PFSK-1 (cell line): ENCODE measurements around the gene OBI1.

Source experiments
- FOXP2 ChIP-seq: optimal IDR thresholded peaks from 2 replicates; pipeline ENCODE3; 2011; ENCODE audit warnings: borderline replicate concordance, control low read depth, inconsistent platforms; ENCODE audit not compliant: insufficient read depth; ENCODE audit errors: extremely low read length, extremely low read depth
- POLR2AphosphoS5 ChIP-seq: IDR thresholded peaks from 2 replicates; pipeline ENCODE4 v1.6.1; 2012; ENCODE audit warnings: low read depth, mild to moderate bottlenecking, control low read depth, low read length, moderate library complexity
- SIN3A ChIP-seq: IDR thresholded peaks from 2 replicates; pipeline ENCODE4 v1.6.1; 2012; ENCODE audit warnings: mild to moderate bottlenecking, low read length, moderate library complexity, borderline replicate concordance; ENCODE audit not compliant: insufficient read depth
- TAF1 ChIP-seq: IDR thresholded peaks from 2 replicates; pipeline ENCODE4 v1.6.1; 2012; ENCODE audit warnings: low read length, control low read depth, borderline replicate concordance; ENCODE audit not compliant: insufficient read depth
- TF ChIP-seq, protein P1 (sequence below), 2 experiments: IDR thresholded peaks; 2 replicates each; pipeline versions ENCODE4 v1.6.1 to v1.8.0; 2011 to 2012; ENCODE audit warnings: low read depth in 2 of 2, low read length in 2 of 2, control low read depth in 1 of 2, inconsistent platforms in 1 of 2, mild to moderate bottlenecking in 1 of 2, moderate library complexity in 1 of 2; ENCODE audit not compliant: insufficient read depth in 1 of 2

Gene OBI1

DNA sequence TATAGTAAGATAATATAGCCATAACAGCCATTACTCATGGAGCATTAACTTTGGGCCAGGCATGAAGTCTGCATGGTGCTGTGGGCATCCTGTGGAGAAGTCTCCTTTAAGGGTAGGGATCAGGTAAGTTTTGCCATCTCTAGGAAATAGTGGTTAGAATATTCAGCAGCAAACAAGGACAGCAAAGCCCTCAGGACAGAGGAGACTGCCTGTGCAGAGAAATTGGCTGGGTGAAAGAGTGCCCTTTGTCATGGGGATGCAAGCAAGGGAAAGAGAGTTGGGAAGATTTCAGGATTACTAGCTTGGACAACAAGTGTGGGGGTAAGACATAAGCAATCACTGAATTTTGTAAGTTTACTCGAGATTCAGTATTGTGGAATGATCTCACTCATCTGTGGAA is 15.7 kb upstream of the OBI1 start:
- TF ChIP-seq FOXP2 (no peak), POLR2AphosphoS5 (no peak), SIN3A (no peak), TAF1 (no peak)
- TF ChIP-seq, protein P1, sequence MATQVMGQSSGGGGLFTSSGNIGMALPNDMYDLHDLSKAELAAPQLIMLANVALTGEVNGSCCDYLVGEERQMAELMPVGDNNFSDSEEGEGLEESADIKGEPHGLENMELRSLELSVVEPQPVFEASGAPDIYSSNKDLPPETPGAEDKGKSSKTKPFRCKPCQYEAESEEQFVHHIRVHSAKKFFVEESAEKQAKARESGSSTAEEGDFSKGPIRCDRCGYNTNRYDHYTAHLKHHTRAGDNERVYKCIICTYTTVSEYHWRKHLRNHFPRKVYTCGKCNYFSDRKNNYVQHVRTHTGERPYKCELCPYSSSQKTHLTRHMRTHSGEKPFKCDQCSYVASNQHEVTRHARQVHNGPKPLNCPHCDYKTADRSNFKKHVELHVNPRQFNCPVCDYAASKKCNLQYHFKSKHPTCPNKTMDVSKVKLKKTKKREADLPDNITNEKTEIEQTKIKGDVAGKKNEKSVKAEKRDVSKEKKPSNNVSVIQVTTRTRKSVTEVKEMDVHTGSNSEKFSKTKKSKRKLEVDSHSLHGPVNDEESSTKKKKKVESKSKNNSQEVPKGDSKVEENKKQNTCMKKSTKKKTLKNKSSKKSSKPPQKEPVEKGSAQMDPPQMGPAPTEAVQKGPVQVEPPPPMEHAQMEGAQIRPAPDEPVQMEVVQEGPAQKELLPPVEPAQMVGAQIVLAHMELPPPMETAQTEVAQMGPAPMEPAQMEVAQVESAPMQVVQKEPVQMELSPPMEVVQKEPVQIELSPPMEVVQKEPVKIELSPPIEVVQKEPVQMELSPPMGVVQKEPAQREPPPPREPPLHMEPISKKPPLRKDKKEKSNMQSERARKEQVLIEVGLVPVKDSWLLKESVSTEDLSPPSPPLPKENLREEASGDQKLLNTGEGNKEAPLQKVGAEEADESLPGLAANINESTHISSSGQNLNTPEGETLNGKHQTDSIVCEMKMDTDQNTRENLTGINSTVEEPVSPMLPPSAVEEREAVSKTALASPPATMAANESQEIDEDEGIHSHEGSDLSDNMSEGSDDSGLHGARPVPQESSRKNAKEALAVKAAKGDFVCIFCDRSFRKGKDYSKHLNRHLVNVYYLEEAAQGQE (IDR thresholded peaks at IDR 0.05; ENCODE audit: insufficient read depth in 1 of 2, low read depth in 2 of 2, low read length in 2 of 2), result no peak

DNA sequence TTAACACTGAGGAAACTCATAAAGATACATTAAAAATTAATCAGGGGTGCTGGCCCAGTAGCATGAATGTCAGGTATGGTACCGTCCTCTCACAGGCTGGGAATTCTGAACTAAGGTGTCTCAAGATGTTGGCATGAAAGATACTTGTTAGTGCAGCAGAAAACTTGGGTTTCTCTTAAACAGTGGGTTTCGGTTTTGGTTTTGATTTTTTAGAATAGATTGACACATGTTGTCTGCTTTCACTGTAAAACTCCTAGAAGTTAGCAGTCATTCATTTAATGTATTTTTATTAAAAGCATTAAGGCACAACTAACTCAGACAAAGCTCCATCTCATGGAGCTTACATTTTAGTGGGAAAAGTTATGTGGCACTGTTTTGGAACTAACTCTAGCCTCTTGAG is 3.5 kb upstream of the OBI1 start:
- TF ChIP-seq, protein P1 (IDR thresholded peaks at IDR 0.05; ENCODE audit: insufficient read depth in 1 of 2, low read depth in 2 of 2, low read length in 2 of 2), result no peak
- TF ChIP-seq POLR2AphosphoS5 (no peak), TAF1 (no peak), FOXP2 (no peak), SIN3A (no peak)

DNA sequence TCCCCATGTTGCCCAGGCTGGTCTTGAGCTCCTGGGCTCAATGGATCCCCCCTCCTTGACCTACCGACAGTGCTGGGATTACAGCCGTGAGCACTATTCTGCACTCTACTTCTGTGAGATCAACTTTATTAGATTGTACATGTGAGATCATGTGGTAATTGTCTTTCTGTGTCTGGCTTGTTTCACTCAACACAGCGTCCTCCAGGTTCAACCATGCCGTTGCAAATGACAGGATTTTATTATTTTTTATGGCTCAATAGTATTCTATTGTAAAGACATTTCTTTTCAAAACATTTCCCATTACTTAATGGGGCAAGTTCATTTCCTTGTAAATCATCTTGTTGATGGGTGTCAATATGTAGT is 1.5 kb upstream of the OBI1 start:
- TF ChIP-seq, protein P1 (IDR thresholded peaks at IDR 0.05; ENCODE audit: insufficient read depth in 1 of 2, low read depth in 2 of 2, low read length in 2 of 2), result no peak
- TF ChIP-seq POLR2AphosphoS5, result no peak

DNA sequence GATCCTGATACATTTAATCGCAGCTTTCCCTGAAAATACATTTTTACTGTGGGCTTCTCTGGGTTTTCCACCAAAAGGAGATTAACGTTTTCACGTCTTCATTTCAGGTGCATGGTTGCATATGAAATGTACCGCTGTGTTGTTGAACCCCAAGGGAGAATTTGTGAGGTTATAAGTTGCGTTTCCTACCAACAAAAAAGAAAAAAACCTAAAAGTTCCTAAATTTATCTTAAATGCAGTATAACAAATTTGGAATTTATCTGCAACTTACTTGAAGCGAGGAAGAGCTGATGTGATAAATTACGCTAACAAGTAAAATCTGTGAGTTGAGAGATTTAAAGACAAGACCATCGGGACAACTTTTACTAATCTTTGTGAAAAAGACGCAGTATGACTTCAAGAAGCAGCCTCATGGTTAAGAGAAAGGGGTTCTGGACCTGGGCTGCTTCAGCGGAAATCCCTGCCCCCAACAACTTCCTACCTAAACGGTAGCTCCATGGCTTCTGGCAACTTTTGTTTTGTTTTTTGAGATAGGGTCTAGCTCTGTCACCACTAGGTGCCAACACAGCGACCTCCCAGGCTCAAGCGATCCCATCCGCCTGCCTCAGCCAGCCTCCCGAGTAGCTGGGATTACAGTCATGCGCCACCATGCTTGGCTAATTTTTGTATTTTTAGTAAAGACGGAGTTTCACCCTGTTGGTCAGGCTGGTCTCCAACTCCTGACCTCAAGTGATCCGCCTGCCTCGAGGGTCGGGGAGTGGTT is 958 bp upstream of the OBI1 start:
- no peak for TF ChIP-seq FOXP2
- no peak for TF ChIP-seq TAF1
- TF ChIP-seq, protein P1 (IDR thresholded peaks at IDR 0.05; ENCODE audit: insufficient read depth in 1 of 2, low read depth in 2 of 2, low read length in 2 of 2), result no peak
- no peak for TF ChIP-seq POLR2AphosphoS5
- TF ChIP-seq SIN3A, result no peak

DNA sequence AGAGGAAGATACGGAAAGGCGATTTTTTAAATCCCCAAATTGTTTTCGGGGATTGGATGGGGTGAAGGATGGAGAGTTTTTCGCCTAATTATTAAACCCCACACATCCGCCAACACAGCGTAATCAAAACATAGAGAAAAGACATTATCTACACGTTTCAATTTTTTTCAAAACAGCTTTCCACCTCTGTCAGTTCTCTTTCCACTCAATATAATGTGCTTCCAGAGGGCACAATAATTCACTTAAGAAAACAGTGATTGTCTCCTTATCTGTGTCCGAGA is 435 bp upstream of the OBI1 start:
- TF ChIP-seq FOXP2 (no peak), POLR2AphosphoS5 (no peak), SIN3A (no peak), TAF1 (no peak)
- TF ChIP-seq, protein P1 (IDR thresholded peaks at IDR 0.05; ENCODE audit: insufficient read depth in 1 of 2, low read depth in 2 of 2, low read length in 2 of 2), result no peak
